ENCODE measurements around the gene CD22. TPM values are rescaled to one million over a fixed set of nuclear protein-coding genes. Genes with fewer than 3 reads are reported as not detected.
"Not testable (repeated sequence)": the region's sequence is repeated elsewhere in the genome, so short reads cannot be mapped to it uniquely, and the experiment has no call there.

CD22 gene
- total RNA-seq, 1 experiment from 2014 or later, result not detected

- H3T11ph ChIP-seq (ENCODE audit: low read length); H3K9ac ChIP-seq (ENCODE audit: extremely low read depth, insufficient read length, low read length); H3K9me3 Mint-ChIP-seq; H4K8ac ChIP-seq (replicated peaks; ENCODE audit: insufficient read length, low read depth, low read length); H3K27me3 Mint-ChIP-seq (ENCODE audit: low read depth); H3K79me2 ChIP-seq (ENCODE audit: insufficient read depth, low read length); H2AFZ ChIP-seq (ENCODE audit: low read length); H3K4me1 Mint-ChIP-seq; H3K4me3 Mint-ChIP-seq; H3K18ac ChIP-seq (ENCODE audit: insufficient read length, low read depth, low read length); H3K27ac ChIP-seq (ENCODE audit: insufficient read length, low read depth, low read length); H3K27ac Mint-ChIP-seq; H4K5ac ChIP-seq (ENCODE audit: insufficient read length, low read depth, low read length); H2BK120ac ChIP-seq (ENCODE audit: low read depth, low read length, poor library complexity, severe bottlenecking); H3K56ac ChIP-seq (ENCODE audit: insufficient read length, low read depth, low read length); H3K14ac ChIP-seq (ENCODE audit: insufficient read depth, low read length); H4K91ac ChIP-seq (ENCODE audit: insufficient read length, low read depth, low read length); DNase-seq; H3K27me3 ChIP-seq (ENCODE audit: insufficient read depth, low read length); H3K4ac ChIP-seq (ENCODE audit: low read depth, low read length); H3K4me1 ChIP-seq (ENCODE audit: insufficient read depth, low read length); H3K36me3 Mint-ChIP-seq (ENCODE audit: insufficient read depth in 1 of 3, low read depth in 3 of 3); H4K20me1 ChIP-seq (ENCODE audit: control insufficient read depth, insufficient read depth, insufficient read length); H2BK15ac ChIP-seq (ENCODE audit: low read depth, low read length); H2BK12ac ChIP-seq (ENCODE audit: insufficient read length, low read depth, low read length); H3K23ac ChIP-seq (ENCODE audit: insufficient read length, low read depth, low read length); H2BK5ac ChIP-seq (ENCODE audit: insufficient read length, low read length); H2AK5ac ChIP-seq (ENCODE audit: insufficient read length, low read length); H3K9me3 ChIP-seq (ENCODE audit: control insufficient read depth, low read depth, low read length); H3K23me2 ChIP-seq (ENCODE audit: insufficient read length, low read depth, low read length, poor library complexity, severe bottlenecking); H3K79me1 ChIP-seq (ENCODE audit: insufficient read depth, low read depth, low read length, poor library complexity, severe bottlenecking); H2BK20ac ChIP-seq (ENCODE audit: low read depth, low read length, poor library complexity, severe bottlenecking); H3K4me2 ChIP-seq (ENCODE audit: insufficient read depth, insufficient read length, low read length): not testable (repeated sequence)
- peak; percentile 41; the same call in 2 of the 3 replicates for TF ChIP-seq CTCF (conservative IDR thresholded peaks at IDR 0.05)
- WGBS (ENCODE audit: extremely low coverage, insufficient read length, low lambda C conversion rate), result no CpG with 5 or more reads among the region's 16 CpGs
Measured at GRCh38 chr19:35358834-35359233, 29.8 kb downstream of the CD22 start.

- H3K27me3 ChIP-seq (ENCODE audit: insufficient read depth, low read length); H3K9me3 ChIP-seq (ENCODE audit: control insufficient read depth, low read depth, low read length); H2AFZ ChIP-seq (ENCODE audit: low read length); H3K4me1 ChIP-seq (ENCODE audit: insufficient read depth, low read length); H2BK20ac ChIP-seq (ENCODE audit: low read depth, low read length, poor library complexity, severe bottlenecking); H3K4ac ChIP-seq (ENCODE audit: low read depth, low read length); H3K27ac ChIP-seq (ENCODE audit: insufficient read length, low read depth, low read length); H3K9me3 Mint-ChIP-seq; H3K23ac ChIP-seq (ENCODE audit: insufficient read length, low read depth, low read length); H3K4me2 ChIP-seq (ENCODE audit: insufficient read depth, insufficient read length, low read length); H2BK5ac ChIP-seq (ENCODE audit: insufficient read length, low read length); H3K79me2 ChIP-seq (ENCODE audit: insufficient read depth, low read length); H2BK120ac ChIP-seq (ENCODE audit: low read depth, low read length, poor library complexity, severe bottlenecking); H3K27ac Mint-ChIP-seq; H2AK5ac ChIP-seq (ENCODE audit: insufficient read length, low read length); H4K91ac ChIP-seq (ENCODE audit: insufficient read length, low read depth, low read length); H3K4me3 Mint-ChIP-seq; H4K20me1 ChIP-seq (ENCODE audit: control insufficient read depth, insufficient read depth, insufficient read length); H4K8ac ChIP-seq (replicated peaks; ENCODE audit: insufficient read length, low read depth, low read length); H3K79me1 ChIP-seq (ENCODE audit: insufficient read depth, low read depth, low read length, poor library complexity, severe bottlenecking); H3K18ac ChIP-seq (ENCODE audit: insufficient read length, low read depth, low read length); H3K14ac ChIP-seq (ENCODE audit: insufficient read depth, low read length); DNase-seq; H2BK15ac ChIP-seq (ENCODE audit: low read depth, low read length); H3K56ac ChIP-seq (ENCODE audit: insufficient read length, low read depth, low read length); H3K23me2 ChIP-seq (ENCODE audit: insufficient read length, low read depth, low read length, poor library complexity, severe bottlenecking); H3T11ph ChIP-seq (ENCODE audit: low read length); H2BK12ac ChIP-seq (ENCODE audit: insufficient read length, low read depth, low read length); H3K4me1 Mint-ChIP-seq; H3K9ac ChIP-seq (ENCODE audit: extremely low read depth, insufficient read length, low read length); H4K5ac ChIP-seq (ENCODE audit: insufficient read length, low read depth, low read length); H3K36me3 Mint-ChIP-seq (ENCODE audit: insufficient read depth in 1 of 3, low read depth in 3 of 3); H3K27me3 Mint-ChIP-seq (ENCODE audit: low read depth): not testable (repeated sequence)
- WGBS (ENCODE audit: extremely low coverage, insufficient read length, low lambda C conversion rate), result no CpG with 5 or more reads among the region's 21 CpGs
Measured at GRCh38 chr19:35359395-35359794, 30.4 kb downstream of the CD22 start.

Data from H9 (cell line).